KOPT-K1 (cell line): Measurements from ENCODE around the gene IL21R.

Experiments
- H3K27ac ChIP-seq: fragments of 200-600 bp; sonication (generic); 2 replicates; pipeline ENCODE4 v1.5.1; 2016; ENCODE audit warnings: antibody characterized with exemption, mild to moderate bottlenecking, low read depth, low read length; ENCODE audit not compliant: poor library complexity, severe bottlenecking
- H3K36me3 ChIP-seq: fragments of 200-600 bp; sonication (generic); 2 replicates; pipeline ENCODE4 v1.5.1; 2017; ENCODE audit warnings: antibody characterized with exemption, mild to moderate bottlenecking, low read length, moderate library complexity; ENCODE audit not compliant: insufficient read depth
- H3K9me3 ChIP-seq: fragments of 200-600 bp; sonication (generic); 2 replicates; pipeline ENCODE4 v1.5.1; 2017; ENCODE audit warnings: antibody characterized with exemption, low read length, mild to moderate bottlenecking; ENCODE audit not compliant: insufficient read depth, poor library complexity, severe bottlenecking

Gene IL21R

GRCh38 chr16:27498916-27499658, 97.1 kb downstream of the IL21R start:
- Histone ChIP-seq H3K27ac (no peak overlapping the region), H3K9me3 (no peaks in the 10 kb centered on the region), H3K36me3 (peaks cover 100% of the 10 kb centered on the region)

DNA sequence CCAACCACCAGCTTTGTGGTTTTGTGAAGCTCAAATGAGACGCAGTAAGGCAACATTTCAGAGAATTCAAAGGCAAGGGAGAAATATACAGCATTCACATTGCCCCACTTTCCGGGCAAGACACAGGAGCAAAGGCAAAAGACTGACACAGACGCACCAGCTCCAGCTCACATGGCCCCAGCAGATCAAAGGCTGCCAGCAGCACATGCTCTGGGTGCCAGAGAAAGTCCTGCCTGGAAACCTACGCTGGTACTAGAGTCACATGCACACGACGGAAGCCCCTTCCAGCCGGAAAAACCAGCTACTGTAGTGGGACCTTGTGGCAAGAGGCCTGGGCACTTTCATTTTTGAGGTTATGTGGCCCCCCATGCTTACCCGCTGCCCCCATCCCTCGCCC, 97.7 kb downstream of the IL21R start:
- Histone ChIP-seq H3K27ac (no peak overlapping the region), H3K36me3 (peaks cover 100% of the 10 kb centered on the region), H3K9me3 (no peaks in the 10 kb centered on the region)

DNA sequence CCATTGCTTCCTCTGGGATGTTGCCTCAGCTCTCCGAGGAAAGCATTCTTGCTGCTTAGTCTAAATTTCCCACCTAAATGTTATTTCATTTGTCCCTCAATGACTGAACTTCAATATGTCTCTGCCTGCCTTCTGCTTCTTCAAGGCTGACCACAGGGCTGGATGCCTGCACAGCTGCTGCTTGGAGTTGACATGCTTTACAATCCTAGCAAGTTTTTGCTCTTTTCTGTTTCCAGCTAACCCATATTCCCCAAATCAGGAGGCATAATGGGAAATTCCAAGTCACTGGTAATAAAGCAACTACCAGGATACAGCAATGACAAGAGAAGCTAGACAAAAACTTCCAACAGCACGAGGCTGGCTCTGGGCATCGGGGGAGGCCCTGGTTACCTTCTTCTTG, 98.8 kb downstream of the IL21R start:
- no peaks in the 10 kb centered on the region for H3K9me3 ChIP-seq

More for the DNA sequence above, 98.8 kb downstream of the IL21R start:
- peaks cover 100% of the 10 kb centered on the region for H3K36me3 ChIP-seq
- H3K27ac ChIP-seq, result no peak overlapping the region
